HS-5 (cell line): ENCODE measurements around the gene DNAJA4.
"Not testable (repeated sequence)": the region's sequence is repeated elsewhere in the genome, so short reads cannot be mapped to it uniquely, and the experiment has no call there.

Source experiments
- DNase-seq: peaks from one replicate; pipeline ENCODE4 v3.0.0-alpha.2; 2012; ENCODE audit warnings: low read depth

Gene DNAJA4

GRCh38 chr15:78244101-78244500 is 20.3 kb upstream of the DNAJA4 start:
- no peak for DNase-seq

DNA sequence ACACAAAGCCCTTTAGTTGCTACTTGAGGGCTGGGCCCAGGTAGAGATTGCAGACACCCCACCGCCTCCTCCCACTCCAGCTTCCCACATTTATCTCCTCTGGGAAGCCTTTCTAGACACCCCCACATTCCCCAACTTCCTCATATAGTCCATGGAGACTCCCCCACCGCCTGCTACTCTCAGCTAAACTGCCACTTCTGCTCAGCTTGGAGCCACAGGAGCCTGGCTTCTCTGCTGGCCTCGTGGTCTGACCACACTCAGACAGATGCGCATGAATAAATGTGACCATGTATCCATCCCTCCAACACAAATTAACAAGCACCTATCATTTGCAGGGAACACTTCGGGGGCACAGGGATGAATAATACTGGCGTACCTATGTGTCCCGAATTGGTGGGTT is 19.5 kb upstream of the DNAJA4 start:
- DNase-seq, result no peak

- not testable (repeated sequence) for DNase-seq
Observed at GRCh38 chr15:78245392-78245791, 19.0 kb upstream of the DNAJA4 start.

GRCh38 chr15:78245976-78246620 is 18.3 kb upstream of the DNAJA4 start:
- DNase-seq, result not testable (repeated sequence)

GRCh38 chr15:78247911-78248310 is 16.5 kb upstream of the DNAJA4 start:
- DNase-seq, result no peak

GRCh38 chr15:78249131-78249530 is 15.2 kb upstream of the DNAJA4 start:
- DNase-seq, result no peak

DNA sequence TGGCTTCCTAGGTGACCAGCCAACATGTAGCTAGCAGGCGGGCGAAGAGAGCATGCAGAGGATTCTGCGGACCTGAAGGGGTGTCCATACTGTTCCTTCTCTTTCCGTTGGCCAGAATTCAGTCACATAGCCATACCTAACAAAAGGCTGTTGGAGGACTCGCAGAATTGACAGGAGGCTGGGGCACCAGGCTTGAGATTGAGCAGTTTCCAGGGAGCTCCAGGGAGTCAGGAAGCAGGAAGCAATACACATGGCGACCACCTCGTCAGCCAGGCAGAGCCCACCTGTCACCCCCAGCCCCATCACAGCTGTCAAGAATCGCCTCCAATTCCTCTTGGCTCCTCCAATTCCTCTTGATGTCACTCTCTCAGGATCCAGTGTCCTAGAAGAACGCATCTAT is 13.2 kb upstream of the DNAJA4 start:
- DNase-seq, result no peak

DNA sequence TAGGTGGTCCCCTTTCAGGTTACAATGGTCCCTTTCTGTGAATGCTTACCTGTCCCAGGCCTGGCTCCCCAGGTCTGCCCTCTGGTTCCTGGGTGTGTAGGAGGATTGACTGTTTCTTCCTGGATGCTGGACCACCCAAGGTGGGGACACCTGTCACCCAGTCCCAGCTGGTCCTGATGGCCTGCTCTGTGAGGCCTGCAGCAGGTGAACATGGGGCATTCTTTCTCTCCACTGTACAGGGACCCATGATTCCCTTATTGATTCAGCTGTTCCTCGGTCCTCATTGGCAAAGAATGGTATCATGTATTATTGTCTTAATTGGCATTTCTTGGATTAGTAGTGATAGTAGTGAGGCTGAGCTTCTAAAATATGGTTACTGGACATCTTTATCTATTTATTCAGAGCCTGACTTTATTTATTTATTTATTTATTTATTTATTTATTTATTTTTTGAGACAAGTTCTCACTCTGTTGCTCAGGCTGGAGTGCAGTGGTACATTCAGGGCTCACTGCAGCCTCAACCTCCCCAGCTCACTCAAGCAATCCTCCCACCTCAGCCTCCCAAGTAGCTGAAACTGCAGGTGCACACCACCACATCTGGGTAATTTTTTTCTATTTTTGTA is 8.8 kb upstream of the DNAJA4 start:
- no peak for DNase-seq

GRCh38 chr15:78256044-78256437 is 8.3 kb upstream of the DNAJA4 start:
- DNase-seq, result no peak

DNA sequence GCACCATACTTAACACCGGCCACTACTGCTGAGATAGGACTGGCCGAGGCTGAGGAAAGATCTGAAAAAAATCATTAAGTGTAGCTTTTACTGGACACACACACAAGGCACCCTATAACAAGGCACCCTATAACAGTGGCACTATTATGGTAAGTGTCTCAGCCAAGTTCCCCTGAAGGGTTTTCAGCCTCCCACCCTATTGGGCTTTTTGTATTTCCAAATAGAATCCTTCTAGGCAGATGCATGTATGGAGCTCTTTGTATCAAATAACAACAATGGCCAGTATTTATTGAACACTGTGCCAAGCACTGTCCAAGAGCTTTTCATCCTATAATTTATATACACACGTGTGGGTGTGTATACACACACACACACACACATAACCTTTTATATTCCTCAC is 6.7 kb upstream of the DNAJA4 start:
- no peak for DNase-seq

DNA sequence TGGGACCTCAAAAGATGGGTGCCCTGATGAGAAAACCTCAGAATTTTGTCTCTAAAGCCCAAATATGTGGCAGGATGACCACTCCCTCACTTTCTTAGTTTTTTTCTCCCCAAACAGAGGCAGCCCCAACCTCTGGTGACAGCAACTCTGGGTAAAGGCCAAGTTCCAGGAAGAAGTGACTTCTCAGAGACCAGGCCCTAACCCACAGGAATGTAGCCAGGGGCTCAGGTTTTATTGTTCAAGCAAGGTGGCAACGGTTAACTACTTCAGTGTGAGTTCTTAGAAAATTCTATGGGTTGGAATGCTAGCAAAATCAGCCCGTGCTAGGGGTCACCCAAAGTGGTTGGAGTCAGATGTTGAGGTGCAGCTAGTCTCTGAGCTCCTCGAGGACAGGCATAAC is 5.1 kb upstream of the DNAJA4 start:
- DNase-seq, result no peak

- DNase-seq, result no peak
Observed at GRCh38 chr15:78260489-78260888, 3.9 kb upstream of the DNAJA4 start.

GRCh38 chr15:78261062-78261461 is 3.3 kb upstream of the DNAJA4 start:
- DNase-seq, result no peak

- DNase-seq, result no peak
Observed at GRCh38 chr15:78263351-78263781, 996 bp upstream of the DNAJA4 start.

DNA sequence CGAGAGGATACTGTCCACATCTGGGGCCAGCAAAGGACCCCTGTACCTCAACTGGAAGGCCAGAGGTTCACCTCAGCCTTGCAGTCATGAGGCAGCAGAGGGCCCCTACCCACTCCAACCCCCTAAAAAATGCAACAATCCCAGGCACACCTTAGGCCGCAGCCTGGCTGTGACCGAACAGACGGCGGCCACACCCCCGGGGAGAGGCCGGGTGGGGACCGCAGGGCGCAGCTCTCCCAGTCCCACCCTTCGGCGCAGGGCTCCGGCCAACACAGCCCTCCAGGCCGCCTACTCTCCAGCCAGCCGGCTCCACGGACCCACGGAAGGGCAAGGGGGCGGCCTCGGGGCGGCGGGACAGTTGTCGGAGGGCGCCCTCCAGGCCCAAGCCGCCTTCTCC is 457 bp upstream of the DNAJA4 start:
- DNase-seq, result no peak

GRCh38 chr15:78265137-78265460 is 737 bp downstream of the DNAJA4 start:
- no peak for DNase-seq

DNA sequence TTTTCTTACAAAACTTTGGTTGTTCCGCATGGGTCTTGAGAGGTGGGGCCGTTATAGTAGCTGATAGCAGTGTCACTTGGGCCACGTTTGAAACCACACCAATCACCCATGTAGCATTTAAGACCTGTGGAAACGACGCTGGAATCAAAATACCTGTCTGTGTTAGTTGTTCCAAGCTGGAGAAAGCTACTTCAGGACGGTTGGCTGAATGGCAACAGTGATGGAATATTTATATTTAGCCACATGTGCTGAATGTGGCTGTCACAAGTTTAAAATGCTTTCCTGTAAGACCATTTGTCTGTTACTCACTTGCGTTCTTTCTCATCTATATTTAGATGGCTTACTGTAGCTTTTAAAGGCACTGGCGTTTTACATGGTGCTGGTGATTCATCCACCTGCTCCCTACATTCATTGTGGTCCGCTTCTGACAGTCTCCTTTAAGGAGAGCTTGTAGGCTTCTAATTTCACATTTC is 1.4 kb downstream of the DNAJA4 start:
- no peak for DNase-seq

DNA sequence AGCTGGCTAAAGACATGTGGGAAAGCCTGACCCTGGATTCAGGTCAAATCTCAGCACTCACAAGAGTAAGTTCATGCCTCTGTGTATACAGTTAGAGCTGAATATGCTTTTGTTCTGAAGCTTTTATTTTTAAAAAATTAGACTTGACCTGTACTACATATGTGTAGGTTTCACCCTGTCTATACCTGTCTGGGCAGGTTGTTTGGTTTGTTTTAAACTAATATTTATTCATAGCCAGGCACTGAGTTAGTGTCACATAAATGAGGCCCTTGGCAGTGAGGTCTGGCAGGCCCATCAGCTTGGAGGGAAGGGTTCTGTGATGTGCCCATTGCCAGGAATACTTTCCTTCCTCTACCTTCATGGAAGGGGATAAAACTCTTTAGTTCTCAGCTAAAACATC is 1.9 kb downstream of the DNAJA4 start:
- DNase-seq, result no peak

DNA sequence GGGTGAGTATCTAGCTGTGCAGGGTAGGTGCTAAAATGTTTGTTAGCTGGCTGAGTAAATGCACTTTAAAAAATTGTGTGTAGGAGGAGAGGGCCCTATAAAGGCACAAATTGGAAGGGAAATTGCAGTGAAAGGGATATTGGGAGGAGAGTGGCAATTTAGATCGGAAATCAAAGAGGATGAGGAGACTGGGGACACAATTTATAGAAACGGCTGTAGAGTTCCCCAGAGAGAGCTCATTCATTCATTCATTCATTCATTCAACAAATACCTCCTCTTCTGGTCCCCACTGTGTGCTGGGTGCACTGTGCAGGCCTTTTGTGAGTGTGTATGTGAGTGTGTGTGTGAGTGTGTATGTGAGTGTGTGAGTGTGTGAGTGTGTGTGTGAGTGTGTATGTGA is 2.4 kb downstream of the DNAJA4 start:
- DNase-seq, result no peak

GRCh38 chr15:78272316-78272715 is 8.0 kb downstream of the DNAJA4 start:
- no peak for DNase-seq

GRCh38 chr15:78272776-78273175 is 8.4 kb downstream of the DNAJA4 start:
- DNase-seq, result no peak

DNA sequence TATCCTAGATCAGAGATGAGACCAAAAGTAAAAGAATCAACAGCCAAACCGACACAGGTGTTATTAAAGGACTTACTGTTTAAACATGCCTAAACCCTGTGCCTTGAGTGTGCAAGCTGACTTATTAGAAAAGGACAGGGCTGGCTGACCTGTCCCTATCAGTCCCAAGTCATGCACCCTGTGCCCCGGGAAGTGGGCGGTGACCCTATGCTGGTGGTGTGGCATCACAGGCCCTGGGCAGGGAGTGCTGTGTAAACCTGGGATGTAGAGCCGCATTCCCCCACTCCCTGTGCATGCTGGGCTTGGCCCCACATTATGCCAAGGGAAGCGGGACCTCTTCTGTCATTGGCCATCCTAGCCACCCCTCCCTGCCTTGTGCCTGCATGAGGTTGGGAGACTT is 10.6 kb downstream of the DNAJA4 start:
- no peak for DNase-seq

GRCh38 chr15:78276064-78276943 is 11.9 kb downstream of the DNAJA4 start:
- no peak for DNase-seq
